Testis (tissue), 3 donors: Measurements from ENCODE around the gene CAMK2N1. TPM values are rescaled to one million over a fixed set of nuclear protein-coding genes. Genes with fewer than 3 reads are reported as not detected.

Experiments
- DNase-seq: peaks from one replicate; pipeline ENCODE4 v3.0.0-alpha.2; 2019
- H3K27ac ChIP-seq, 2 donors: fragments of 200-600 bp; sonication (generic); one replicate each; pipeline ENCODE4 v1.5.1; 2019
- H3K27me3 ChIP-seq: fragments of 200-600 bp; sonication (generic); one replicate; pipeline ENCODE4 v1.5.1; 2019
- H3K36me3 ChIP-seq: fragments of 200-600 bp; sonication (generic); one replicate; pipeline ENCODE4 v1.5.1; 2017; ENCODE audit warnings: low read depth; ENCODE audit errors: missing control alignments
- H3K4me1 ChIP-seq: fragments of 200-600 bp; sonication (generic); one replicate; pipeline ENCODE4 v1.5.1; 2019
- H3K4me3 ChIP-seq, 2 donors: fragments of 200-600 bp; sonication (generic); one replicate each; pipeline ENCODE4 v1.5.1; 2017 to 2019
- H3K9me3 ChIP-seq: fragments of 200-600 bp; sonication (generic); one replicate; pipeline ENCODE4 v1.5.1; 2017
- POLR2A ChIP-seq: fragments of 450-650 bp; IDR thresholded peaks from one replicate; pipeline ENCODE4 v1.6.1; 2017; ENCODE audit warnings: antibody characterized with exemption, mild to moderate bottlenecking, moderate library complexity
- WGBS, 2 donors: methylation state at CpG; one replicate each; pipeline ENCODE4 v1.1.5; 2018; 5-methylcytosine and 5-hydroxymethylcytosine counted together
- intact Hi-C: fragments of 100-400 bp; cut with DNase I; formaldehyde crosslinking; loops from one replicate; pipeline ENCODE4 v1.15.1; 2023; ENCODE audit warnings: low total_unique reads
- polyA plus RNA-seq: library from polyadenylated mRNA; stranded (reverse); fragments of 350-450 nt; fragmentation: Illumina TruSeq; extraction: RNeasy Lipid Tissue Mini Kit (QIAGEN cat#74804); gene quantifications from one replicate; pipeline ENCODE4 v1.2.3, GENCODE V29; 2014; ENCODE audit warnings: low read depth, low replicate concordance; ENCODE audit not compliant: insufficient read depth
- total RNA-seq, 2 donors: library from RNA; depleted of rRNA; stranded (reverse); fragments of >200 nt; gene quantifications; one replicate each; pipeline ENCODE4 v1.2.3, GENCODE V29; 2016
- TF ChIP-seq, protein P1 (sequence below), 3 experiments: fragments of 450-650 bp in 2 of 3; fragments of 200-600 bp in 1 of 3; sonication (generic) in 1 of 3; IDR thresholded peaks; one replicate each; pipeline ENCODE4 v1.5.1; 2016 to 2019; ENCODE audit warnings: antibody characterized with exemption in 3 of 3, mild to moderate bottlenecking in 2 of 3, moderate library complexity in 1 of 3

CAMK2N1 gene
- total and polyA plus RNA-seq, 3 donors from 2014 or later, result 7.8 to 12.3 (median 9.5) TPM

DNA sequence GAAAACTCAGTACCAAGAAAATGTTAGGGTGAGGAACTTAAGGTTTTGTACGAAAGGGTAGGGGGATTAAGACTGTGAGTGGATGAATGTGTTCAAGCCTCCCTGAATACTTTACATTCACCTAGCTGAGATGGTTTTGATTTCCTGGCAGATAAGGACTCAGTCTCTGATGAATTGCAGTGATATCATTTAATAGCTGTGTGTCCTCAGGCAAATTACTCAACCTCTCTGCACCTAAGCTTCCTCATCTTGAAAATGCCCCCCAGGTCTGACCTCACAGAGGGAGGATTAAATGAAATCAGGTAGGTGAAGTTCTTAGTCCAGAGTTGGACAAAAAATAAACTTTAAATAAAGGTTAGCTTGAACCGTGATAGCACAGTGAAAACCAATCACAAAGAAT, 48.4 kb downstream of the CAMK2N1 start:
- 87 to 89% methylated on average over 2 of the region's 2 CpGs for WGBS, 2 donors
- Histone ChIP-seq H3K27ac (no peak overlapping the region), H3K9me3 (no peaks in the 10 kb centered on the region), H3K27me3 (no peaks in the 10 kb centered on the region), H3K4me3 (no peak overlapping the region), H3K4me1 (no peaks in the 10 kb centered on the region), H3K36me3 (no peaks in the 10 kb centered on the region)
- DNase-seq, result no peak
- intact Hi-C loops, result no loop called here
- TF ChIP-seq, protein P1, sequence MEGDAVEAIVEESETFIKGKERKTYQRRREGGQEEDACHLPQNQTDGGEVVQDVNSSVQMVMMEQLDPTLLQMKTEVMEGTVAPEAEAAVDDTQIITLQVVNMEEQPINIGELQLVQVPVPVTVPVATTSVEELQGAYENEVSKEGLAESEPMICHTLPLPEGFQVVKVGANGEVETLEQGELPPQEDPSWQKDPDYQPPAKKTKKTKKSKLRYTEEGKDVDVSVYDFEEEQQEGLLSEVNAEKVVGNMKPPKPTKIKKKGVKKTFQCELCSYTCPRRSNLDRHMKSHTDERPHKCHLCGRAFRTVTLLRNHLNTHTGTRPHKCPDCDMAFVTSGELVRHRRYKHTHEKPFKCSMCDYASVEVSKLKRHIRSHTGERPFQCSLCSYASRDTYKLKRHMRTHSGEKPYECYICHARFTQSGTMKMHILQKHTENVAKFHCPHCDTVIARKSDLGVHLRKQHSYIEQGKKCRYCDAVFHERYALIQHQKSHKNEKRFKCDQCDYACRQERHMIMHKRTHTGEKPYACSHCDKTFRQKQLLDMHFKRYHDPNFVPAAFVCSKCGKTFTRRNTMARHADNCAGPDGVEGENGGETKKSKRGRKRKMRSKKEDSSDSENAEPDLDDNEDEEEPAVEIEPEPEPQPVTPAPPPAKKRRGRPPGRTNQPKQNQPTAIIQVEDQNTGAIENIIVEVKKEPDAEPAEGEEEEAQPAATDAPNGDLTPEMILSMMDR (IDR thresholded peaks at IDR 0.05), result no peak
- no peak for TF ChIP-seq POLR2A

DNA sequence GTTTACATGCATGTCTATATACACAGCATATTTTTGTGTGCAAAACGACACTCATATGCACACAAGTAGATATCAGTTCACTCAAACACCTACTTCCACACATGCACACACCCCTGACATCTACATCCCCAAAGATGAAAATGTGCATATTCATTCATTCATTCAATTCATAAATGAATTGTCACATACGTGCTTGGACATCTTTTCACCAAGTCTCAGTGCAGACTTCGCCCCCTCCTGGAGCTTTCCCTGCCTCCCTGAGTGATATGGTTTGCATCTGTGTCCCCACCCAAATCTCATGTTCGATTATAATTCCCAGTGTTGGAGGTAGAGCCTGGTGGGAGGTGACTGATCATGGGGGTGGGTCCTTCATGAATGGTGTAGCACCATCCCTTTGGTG, 53.1 kb downstream of the CAMK2N1 start:
- intact Hi-C loops, result no loop called here
- WGBS, 2 donors, result 86 to 88% methylated on average over 4 of the region's 4 CpGs
- Histone ChIP-seq H3K36me3 (no peaks in the 10 kb centered on the region), H3K4me3 (no peak overlapping the region), H3K9me3 (no peaks in the 10 kb centered on the region), H3K27me3 (no peaks in the 10 kb centered on the region), H3K27ac (no peak overlapping the region), H3K4me1 (no peaks in the 10 kb centered on the region)
- TF ChIP-seq POLR2A, result no peak
- TF ChIP-seq, protein P1 (IDR thresholded peaks at IDR 0.05), result no peak
- DNase-seq, result no peak

Other genes with a start within 250 kb of the CAMK2N1 start
- gene VWA5B1, start 195.3 kb downstream of the CAMK2N1 start, total RNA-seq, result 10 to 100 TPM; 13.1 to 23.0 TPM
- gene VWA5B1, start 195.3 kb downstream of the CAMK2N1 start, polyA plus RNA-seq, result 16.2 TPM
- gene MUL1, start 21.9 kb upstream of the CAMK2N1 start, total RNA-seq, result 10 to 100 TPM; 22.4 to 32.0 TPM
- gene MUL1, start 21.9 kb upstream of the CAMK2N1 start, polyA plus RNA-seq, result 28.9 TPM
- gene FAM43B, start 66.4 kb upstream of the CAMK2N1 start, total RNA-seq, result 1 to 10 TPM; 1.1 to 1.3 TPM
- gene FAM43B, start 66.4 kb upstream of the CAMK2N1 start, polyA plus RNA-seq, result 0.66 TPM
- gene CDA, start 102.9 kb upstream of the CAMK2N1 start, total RNA-seq, result 1 to 10 TPM in 1 of 2 donors, under 1 TPM in 1; 0.81 to 2.0 TPM
- 2.5 TPM for gene CDA, start 102.9 kb upstream of the CAMK2N1 start, polyA plus RNA-seq
- 100 to 1,000 TPM; 157 to 168 TPM for gene PINK1, start 147.2 kb upstream of the CAMK2N1 start, total RNA-seq
- gene PINK1, start 147.2 kb upstream of the CAMK2N1 start, polyA plus RNA-seq, result 340 TPM
- gene DDOST, start 175.2 kb upstream of the CAMK2N1 start, total RNA-seq, result 100 to 1,000 TPM; 207 to 275 TPM
- gene DDOST, start 175.2 kb upstream of the CAMK2N1 start, polyA plus RNA-seq, result 237 TPM
- gene KIF17, start 231.8 kb upstream of the CAMK2N1 start, total RNA-seq, result 10 to 100 TPM; 36.1 to 80.2 TPM
- 54.1 TPM for gene KIF17, start 231.8 kb upstream of the CAMK2N1 start, polyA plus RNA-seq
- 1 to 10 TPM; 4.2 to 5.8 TPM for gene SH2D5, start 246.5 kb upstream of the CAMK2N1 start, total RNA-seq
- 5.1 TPM for gene SH2D5, start 246.5 kb upstream of the CAMK2N1 start, polyA plus RNA-seq